SIG-M5 treated with dmso at 0.1 percent for 504 hours (cell line): ENCODE measurements around the gene LMTK2.

ENCODE experiments used
- DNase-seq: peaks from one replicate; lab custom pipeline; 2025; ENCODE audit not compliant: unreplicated experiment; lab: John Stamatoyannopoulos, UW

The LMTK2 gene

GRCh38 chr7:98174334-98175259 lies 67.9 kb downstream of the LMTK2 start:
- no peak for DNase-seq

- DNase-seq: no peak
Measured at GRCh38 chr7:98175260-98175940, 68.7 kb downstream of the LMTK2 start.

GRCh38 chr7:98177553-98177952 lies 70.9 kb downstream of the LMTK2 start:
- no peak for DNase-seq

- peak; percentile 37 for DNase-seq
Measured at GRCh38 chr7:98178321-98178720, 71.7 kb downstream of the LMTK2 start.

- DNase-seq: no peak
Measured at GRCh38 chr7:98178762-98179490, 72.3 kb downstream of the LMTK2 start.

GRCh38 chr7:98180751-98181150 lies 74.1 kb downstream of the LMTK2 start:
- no peak for DNase-seq

GRCh38 chr7:98185101-98185500 lies 78.4 kb downstream of the LMTK2 start:
- peak; percentile 85 for DNase-seq

GRCh38 chr7:98186452-98187137 lies 79.9 kb downstream of the LMTK2 start:
- DNase-seq: peak; percentile 74

GRCh38 chr7:98187138-98187502 lies 80.5 kb downstream of the LMTK2 start:
- DNase-seq: no peak

GRCh38 chr7:98189559-98189958 lies 82.9 kb downstream of the LMTK2 start:
- DNase-seq: no peak

- no peak for DNase-seq
Measured at GRCh38 chr7:98191668-98192431, 85.2 kb downstream of the LMTK2 start.

- no peak for DNase-seq
Measured at GRCh38 chr7:98192781-98193457, 86.3 kb downstream of the LMTK2 start.

GRCh38 chr7:98193474-98194180 lies 87.0 kb downstream of the LMTK2 start:
- DNase-seq: no peak

- DNase-seq: no peak
Measured at GRCh38 chr7:98194186-98194585, 87.5 kb downstream of the LMTK2 start.

GRCh38 chr7:98194672-98195457 lies 88.2 kb downstream of the LMTK2 start:
- no peak for DNase-seq

GRCh38 chr7:98196706-98197605 lies 90.3 kb downstream of the LMTK2 start:
- no peak for DNase-seq

GRCh38 chr7:98199131-98199530 lies 92.5 kb downstream of the LMTK2 start:
- DNase-seq: no peak
